ENCODE measurements around the gene WAS.
"Not testable (repeated sequence)": the region's sequence is repeated elsewhere in the genome, so short reads cannot be mapped to it uniquely, and the experiment has no call there.

Gene WAS

DNA sequence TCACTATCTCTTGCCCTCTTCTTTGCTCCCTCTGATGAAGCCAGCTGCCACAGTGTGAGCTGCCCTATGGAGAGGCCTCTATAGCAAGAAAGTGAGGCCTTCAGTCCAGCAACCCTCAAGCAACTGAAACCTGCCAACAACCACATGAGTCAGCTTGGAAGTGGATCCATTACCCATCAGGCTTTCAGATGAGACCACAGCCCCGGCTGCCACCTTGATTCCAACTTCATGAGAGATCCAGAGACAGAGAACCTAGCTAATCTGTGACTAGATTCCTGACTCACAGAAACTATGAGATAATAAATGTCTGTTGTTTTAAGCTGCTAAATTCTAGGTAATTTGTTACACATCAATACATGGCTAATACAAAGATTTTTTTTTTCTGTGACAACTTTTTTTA, 20.4 kb upstream of the WAS start:
- DNase-seq (ENCODE audit: low read depth): no peak
- no peak overlapping the region for H3K4me3 ChIP-seq (ENCODE audit: control insufficient read depth, low read depth, low read length)
- TF ChIP-seq, protein P1, sequence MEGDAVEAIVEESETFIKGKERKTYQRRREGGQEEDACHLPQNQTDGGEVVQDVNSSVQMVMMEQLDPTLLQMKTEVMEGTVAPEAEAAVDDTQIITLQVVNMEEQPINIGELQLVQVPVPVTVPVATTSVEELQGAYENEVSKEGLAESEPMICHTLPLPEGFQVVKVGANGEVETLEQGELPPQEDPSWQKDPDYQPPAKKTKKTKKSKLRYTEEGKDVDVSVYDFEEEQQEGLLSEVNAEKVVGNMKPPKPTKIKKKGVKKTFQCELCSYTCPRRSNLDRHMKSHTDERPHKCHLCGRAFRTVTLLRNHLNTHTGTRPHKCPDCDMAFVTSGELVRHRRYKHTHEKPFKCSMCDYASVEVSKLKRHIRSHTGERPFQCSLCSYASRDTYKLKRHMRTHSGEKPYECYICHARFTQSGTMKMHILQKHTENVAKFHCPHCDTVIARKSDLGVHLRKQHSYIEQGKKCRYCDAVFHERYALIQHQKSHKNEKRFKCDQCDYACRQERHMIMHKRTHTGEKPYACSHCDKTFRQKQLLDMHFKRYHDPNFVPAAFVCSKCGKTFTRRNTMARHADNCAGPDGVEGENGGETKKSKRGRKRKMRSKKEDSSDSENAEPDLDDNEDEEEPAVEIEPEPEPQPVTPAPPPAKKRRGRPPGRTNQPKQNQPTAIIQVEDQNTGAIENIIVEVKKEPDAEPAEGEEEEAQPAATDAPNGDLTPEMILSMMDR (IDR thresholded peaks at IDR 0.05; ENCODE audit: control insufficient read depth, insufficient read depth, low read depth, low read length, missing control alignments): no peak

- TF ChIP-seq, protein P1 (IDR thresholded peaks at IDR 0.05; ENCODE audit: control insufficient read depth, insufficient read depth, low read depth, low read length, missing control alignments): no peak
- DNase-seq (ENCODE audit: low read depth): no peak
- H3K4me3 ChIP-seq (ENCODE audit: control insufficient read depth, low read depth, low read length): no peak overlapping the region
These were observed 19.4 kb upstream of the WAS start for GRCh38 chrX:48664156-48664555.

- no peak for DNase-seq (ENCODE audit: low read depth)
- TF ChIP-seq, protein P1 (IDR thresholded peaks at IDR 0.05; ENCODE audit: control insufficient read depth, insufficient read depth, low read depth, low read length, missing control alignments): no peak
- no peak overlapping the region for H3K4me3 ChIP-seq (ENCODE audit: control insufficient read depth, low read depth, low read length)
These were observed 17.6 kb upstream of the WAS start for GRCh38 chrX:48665991-48666390.

GRCh38 chrX:48666649-48667048, 16.9 kb upstream of the WAS start:
- TF ChIP-seq, protein P1 (IDR thresholded peaks at IDR 0.05; ENCODE audit: control insufficient read depth, insufficient read depth, low read depth, low read length, missing control alignments): no peak
- no peak for DNase-seq (ENCODE audit: low read depth)
- H3K4me3 ChIP-seq (ENCODE audit: control insufficient read depth, low read depth, low read length): no peak overlapping the region

DNA sequence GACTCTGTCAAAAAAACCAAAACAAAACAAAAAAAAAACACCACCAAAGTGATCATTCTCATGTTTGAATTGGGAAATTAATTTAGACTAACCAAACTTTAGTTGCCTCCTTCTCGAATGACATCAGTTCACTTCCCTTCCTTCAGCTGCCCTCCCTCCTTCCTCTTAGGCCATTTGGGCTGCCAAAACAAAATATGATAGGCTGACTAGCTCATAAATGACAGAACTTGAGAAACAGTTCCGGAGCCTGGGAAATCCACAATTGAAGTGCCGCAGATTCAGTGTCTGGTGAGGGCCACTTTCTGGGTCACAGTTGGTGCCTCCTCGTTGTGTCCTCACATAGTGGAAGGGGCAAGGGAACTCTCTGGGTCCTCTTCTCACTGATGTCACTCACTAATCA, 16.1 kb upstream of the WAS start:
- H3K4me3 ChIP-seq (ENCODE audit: control insufficient read depth, low read depth, low read length): no peak overlapping the region
- TF ChIP-seq, protein P1 (IDR thresholded peaks at IDR 0.05; ENCODE audit: control insufficient read depth, insufficient read depth, low read depth, low read length, missing control alignments): no peak
- no peak for DNase-seq (ENCODE audit: low read depth)

DNA sequence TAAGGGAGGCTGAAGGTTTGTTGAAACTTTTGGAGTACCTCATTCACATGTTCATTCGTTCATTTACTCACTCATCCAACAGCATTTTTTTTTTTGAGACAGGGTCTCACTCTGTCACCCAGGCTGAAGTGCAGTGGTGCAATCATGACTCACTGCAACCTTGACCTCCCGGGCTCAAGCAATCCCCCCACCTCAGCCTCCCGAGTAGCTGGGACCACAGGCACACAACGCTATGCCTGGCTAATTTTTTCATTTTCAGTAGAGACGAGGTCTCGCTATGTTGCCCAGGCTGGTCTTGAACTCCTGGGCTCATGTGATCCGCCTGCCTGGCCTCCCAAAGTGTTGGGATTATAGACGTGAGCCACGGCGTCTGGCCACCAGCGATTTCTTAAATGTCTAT, 15.4 kb upstream of the WAS start:
- H3K4me3 ChIP-seq (ENCODE audit: control insufficient read depth, low read depth, low read length): not testable (repeated sequence)

GRCh38 chrX:48676106-48676892, 7.3 kb upstream of the WAS start:
- TF ChIP-seq, protein P1 (IDR thresholded peaks at IDR 0.05; ENCODE audit: control insufficient read depth, insufficient read depth, low read depth, low read length, missing control alignments): no peak
- H3K4me3 ChIP-seq (ENCODE audit: control insufficient read depth, low read depth, low read length): peak overlapping the region; percentile 67
- no peak for DNase-seq (ENCODE audit: low read depth)

More for the DNA sequence above, 15.4 kb upstream of the WAS start:
- DNase-seq (ENCODE audit: low read depth): not testable (repeated sequence)

Measured in AG09309 (cell line).